GM21528 (cell line): ENCODE measurements around the gene CYB5A.
"Not testable (repeated sequence)": the region's sequence is repeated elsewhere in the genome, so short reads cannot be mapped to it uniquely, and the experiment has no call there.

ENCODE experiments used
- ATAC-seq: cut with Tn5 transposase; IDR thresholded peaks from one replicate; pipeline ENCODE4 v1.9.1; 2021; ENCODE audit warnings: mild to moderate bottlenecking, moderate library complexity; ENCODE audit not compliant: unreplicated experiment, low FRiP score

CYB5A gene

DNA sequence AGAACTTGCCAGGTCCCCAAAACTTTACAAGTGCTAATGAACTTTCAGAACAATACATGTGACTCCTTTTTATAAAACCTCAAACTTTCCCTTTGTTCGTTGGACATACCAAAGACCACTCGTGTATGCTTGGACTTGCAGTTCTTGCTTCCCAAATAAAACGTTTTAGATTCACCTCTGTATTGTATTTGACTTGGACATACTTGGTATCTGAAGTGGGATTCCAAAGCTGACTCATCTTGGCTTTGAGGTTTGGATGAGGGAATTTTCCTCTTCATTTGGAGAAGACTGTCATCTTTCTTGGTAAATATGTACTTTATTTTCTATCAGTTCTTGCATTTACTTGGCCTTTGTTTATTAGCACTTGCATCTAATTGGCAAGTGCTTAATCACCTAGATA, 8.0 kb upstream of the CYB5A start:
- no peak for ATAC-seq

DNA sequence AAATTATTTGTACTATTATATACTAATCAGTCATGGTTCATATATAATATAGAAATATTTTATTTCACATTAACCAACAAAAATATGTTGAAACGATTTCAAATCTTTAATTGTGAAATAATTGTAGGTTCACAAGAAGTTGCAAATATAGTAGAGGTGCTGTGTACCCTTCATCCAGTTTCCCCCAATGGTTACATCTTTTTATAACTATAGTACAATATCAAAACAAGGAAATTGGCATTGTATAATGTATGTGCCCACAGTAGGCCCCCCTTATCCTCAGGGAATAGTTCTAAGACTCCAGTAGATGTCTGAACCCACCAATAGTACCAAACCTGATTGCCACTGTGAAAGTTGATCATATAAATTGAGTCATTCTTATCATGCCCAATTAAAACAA, 7.4 kb upstream of the CYB5A start:
- ATAC-seq, result no peak

DNA sequence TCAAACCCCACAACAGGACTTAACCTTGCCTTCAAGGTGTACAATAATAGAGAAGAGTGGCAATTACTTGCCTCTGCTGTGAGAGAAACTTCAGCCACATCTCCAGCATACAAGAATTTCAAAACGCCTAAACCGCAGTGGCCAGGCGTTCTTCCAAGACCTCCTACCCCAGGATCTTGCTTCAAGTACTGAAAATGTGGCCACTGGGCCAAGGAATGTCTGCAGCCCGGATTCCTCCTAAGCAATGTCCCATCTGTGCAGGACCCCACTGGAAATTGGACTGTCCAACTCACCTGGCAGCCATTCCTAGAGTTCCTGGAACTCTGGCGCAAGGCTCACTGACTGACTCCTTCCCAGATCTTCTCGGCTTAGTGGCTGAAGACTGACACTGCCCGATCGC, 2.8 kb upstream of the CYB5A start:
- ATAC-seq, result no peak

DNA sequence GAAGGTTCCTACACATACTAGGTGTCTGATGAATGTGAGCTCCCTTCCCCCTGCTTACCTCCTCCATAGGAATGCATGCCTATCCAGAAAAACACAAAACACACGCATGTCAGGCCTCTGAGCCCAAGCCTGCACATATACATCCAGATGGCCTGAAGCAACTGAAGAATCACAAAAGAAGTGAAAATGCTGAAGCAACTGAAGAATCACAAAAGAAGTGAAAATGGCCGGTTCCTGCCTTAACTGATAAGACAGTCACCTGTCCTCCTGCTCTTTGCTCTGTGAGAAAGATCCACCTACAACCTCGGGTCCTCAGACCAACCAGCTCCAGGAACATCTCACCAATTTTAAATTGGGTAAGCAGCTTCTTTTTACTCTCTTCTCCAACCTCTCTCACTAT, 1.2 kb upstream of the CYB5A start:
- ATAC-seq, result not testable (repeated sequence)

DNA sequence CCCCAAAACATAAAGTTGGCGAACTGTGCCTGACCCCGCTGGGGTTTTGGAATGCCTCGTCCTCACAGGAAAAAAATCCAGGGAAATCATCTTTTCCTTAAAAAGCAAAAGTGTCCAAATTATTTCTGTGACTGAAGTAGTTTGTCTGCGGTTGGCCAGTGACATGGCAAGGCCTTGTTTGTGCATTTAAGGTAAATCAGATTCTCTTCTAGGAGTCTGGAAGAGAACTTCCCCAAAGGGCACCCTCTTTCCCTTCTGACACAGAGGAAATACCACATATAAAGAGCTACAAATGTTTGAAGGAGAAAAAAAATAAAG, 737 bp upstream of the CYB5A start:
- no peak for ATAC-seq

DNA sequence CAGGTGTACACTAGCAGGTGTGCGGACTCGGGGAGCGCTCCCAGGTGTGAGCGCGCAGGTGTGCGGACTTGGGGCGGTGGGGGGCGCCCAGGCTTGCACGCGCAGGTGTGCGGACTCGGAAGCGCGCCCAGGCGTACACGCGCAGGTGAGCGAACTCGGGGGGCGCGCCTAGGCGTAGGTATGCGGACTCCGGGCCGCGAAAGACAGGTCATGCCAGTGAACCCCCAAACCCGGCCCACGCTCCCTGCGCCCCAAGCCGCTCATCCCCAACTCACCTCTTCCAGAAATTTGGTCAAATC, 342 bp downstream of the CYB5A start:
- peak; percentile 0 for ATAC-seq

DNA sequence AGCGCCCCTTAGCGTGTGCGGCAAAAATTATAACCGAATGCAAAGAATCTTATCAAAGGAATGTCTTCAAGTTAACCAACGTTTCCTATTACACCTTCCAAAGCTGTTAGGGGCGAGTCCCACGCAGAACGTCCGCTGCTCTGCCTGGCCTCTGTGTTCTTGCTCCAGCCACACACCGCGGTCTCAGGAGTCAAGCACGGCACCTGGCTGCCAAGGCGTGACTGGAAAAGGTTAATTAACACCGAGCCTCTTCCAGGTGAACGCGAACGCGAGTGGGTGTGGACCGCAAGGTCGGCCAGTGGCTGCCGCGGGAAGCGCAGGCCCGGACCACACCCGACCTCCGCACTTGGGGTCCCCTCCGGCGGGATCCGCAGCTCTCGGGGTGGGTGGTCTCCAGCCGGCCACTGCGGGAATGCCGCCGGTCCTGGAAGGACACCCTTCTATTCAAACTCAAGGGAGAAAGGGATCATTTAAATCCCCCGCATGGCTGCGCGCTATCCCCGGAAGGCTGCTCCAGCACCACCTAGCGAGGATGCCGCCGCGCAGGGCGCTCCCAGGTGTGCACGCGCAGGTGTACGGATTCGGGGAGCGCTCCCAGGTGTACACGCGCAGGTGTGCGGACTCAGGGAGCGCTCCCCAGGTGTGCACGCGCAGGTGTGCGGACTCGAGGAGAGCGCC, 830 bp downstream of the CYB5A start:
- ATAC-seq, result peak; percentile 5

DNA sequence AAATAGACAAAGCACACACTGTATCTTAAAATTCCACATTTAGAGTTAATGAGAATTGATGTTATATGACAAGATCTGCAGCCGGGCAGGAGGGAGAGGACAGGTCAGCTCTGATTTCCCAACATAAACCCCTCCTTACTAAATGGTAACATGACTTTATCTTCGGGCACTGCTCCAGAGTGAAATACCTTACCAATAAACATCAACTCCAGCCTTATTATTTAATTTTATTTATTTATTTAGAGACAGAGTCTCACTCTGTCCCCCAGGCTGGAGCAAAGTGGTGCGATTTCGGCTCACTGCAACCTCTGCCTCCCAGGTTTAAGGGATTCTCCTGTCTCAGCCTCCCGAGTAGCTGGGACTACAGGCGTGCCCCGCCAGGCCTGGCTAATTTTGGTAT, 1.7 kb downstream of the CYB5A start:
- ATAC-seq, result no peak

DNA sequence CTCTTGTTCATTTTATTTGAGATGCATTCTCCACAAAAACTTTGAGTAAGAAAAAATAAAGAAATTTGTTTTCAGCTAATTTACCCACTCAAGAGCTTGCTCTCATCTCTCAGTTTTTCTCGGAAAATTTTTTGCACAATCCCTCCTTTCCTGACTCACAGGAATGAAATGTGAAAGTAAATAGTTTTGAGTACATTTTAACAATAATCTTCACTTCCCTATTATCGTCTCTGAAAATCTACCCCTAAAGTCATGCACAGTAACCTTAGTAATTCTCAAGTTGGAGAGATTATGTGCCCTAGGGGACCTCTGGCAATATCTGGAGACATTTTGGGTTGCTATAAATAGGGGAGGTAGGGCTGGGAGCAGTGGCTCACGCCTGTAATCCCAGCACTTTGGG, 2.6 kb downstream of the CYB5A start:
- no peak for ATAC-seq

DNA sequence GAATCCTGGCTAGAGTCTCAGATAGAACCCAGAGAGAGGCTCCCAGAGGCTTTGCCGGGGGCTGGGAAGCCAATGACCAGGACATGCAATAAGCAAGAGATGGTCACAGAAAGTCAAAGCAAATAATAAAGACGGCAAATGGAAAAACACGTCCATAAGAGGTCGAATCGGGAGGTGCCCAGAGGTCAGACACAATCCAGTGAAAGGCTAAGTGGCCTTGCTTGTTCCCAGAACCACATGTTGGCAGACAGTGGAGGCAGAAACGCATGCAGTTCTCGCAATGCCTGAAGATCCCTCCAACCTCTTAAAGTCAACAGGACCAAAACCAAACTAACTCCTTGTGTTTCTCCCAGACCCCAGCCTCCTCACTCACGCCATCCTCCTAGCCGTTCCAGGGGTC, 3.0 kb downstream of the CYB5A start:
- no peak for ATAC-seq

DNA sequence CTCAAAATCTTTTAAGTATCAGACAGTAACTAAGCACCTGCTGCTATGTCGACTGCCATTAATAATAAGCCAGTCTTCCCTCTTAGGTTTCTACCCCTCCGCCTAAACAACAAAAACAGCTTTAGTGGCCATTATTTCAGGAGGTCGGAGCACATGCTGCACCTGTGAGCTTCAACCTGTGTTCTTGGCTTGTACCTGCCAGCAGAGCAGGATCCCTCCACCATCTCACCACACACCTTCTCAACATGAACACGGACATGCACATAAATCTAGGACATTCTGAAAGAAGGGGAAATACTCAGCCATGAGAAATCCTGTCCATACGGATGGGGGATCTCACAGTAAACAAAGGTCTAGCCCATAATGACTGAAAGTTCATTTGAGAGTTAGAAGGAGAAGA, 3.7 kb downstream of the CYB5A start:
- ATAC-seq, result no peak

DNA sequence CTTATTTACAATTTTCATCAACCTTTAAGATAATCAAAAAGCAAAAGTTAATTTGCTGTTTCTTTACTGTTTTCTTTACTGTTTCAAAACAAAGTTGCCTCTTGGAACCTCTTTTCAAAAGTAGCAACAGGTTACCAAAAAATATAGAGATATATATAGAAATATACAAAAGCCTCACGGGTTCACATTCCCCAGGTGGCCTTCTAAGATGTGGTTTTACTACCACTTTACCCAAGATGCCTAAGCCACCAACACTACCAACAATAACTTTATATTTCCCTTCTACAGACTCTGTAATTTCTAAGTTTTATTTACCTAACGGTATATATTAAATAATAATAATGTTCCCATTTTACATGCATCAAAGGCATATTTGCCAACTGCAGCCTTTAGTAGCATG, 4.9 kb downstream of the CYB5A start:
- ATAC-seq, result no peak

DNA sequence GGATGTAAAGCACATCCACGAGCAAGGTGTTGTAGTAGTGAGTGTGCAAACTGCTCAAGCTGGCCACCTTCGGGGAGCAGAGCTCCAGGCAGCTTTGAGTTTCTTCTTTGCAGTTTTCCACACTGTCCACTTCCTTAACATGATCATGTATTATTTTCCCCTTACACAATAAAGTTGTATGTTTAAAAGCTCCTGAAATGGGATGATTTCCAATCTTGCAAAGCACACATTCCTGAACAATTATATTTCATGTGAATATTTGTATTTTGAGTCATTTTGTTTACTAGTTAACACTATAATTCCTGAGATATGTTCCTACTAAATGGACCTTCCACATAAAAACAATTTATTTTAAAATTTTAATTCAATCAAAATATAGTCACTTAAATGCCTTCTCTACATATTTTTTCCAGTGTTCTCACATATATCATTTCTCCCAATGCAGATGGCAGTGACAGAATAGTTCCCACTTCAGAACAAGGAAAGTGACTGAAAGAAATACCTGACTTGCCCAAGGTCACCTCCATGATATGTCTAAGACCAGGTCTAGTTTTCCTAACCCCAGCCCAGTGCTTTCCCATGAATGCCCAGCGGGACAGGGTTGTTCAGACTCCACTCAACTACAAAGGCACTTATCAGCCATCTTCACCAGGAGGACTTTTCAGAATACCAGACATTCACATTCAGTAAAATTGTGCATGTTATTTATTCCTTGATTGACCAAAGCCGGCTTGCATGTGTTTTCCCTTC, 5.5 kb downstream of the CYB5A start:
- no peak for ATAC-seq

DNA sequence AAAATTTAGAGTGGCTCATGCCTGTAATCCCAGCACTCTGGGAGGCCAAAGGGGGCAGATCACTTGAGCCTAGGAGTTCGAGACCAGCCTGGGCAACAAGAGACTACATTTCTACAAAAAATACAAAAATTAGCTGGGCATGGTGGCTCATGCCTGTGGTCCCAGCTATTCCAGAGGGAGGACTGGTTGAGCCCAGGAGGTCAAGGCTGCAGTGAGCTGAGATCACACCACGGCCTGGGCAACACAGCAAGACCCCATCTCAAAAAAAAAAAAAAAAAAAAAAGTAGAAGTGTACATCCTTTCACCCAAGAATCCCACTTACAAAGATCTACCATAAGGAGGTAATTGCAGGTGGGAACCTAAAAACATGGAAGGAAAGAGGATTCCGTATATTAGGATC, 6.2 kb downstream of the CYB5A start:
- not testable (repeated sequence) for ATAC-seq

DNA sequence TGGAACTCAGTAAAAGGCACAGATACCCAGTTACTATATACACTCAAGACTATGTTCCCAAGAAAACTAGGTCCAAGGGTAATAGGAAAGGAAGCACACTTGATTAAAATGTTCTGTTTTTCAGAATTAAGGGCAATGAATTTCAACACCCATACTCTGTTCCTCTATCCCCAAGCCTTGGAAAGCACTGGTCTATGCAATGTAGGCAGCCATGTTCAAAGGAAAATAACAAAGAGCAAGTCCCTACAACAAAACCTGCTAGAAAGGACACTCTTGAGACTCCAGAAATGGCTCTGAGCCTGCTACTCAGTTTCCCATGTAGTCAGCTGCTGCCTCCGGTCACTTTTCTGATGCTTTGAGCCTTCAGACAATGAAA, 6.8 kb downstream of the CYB5A start:
- no peak for ATAC-seq

DNA sequence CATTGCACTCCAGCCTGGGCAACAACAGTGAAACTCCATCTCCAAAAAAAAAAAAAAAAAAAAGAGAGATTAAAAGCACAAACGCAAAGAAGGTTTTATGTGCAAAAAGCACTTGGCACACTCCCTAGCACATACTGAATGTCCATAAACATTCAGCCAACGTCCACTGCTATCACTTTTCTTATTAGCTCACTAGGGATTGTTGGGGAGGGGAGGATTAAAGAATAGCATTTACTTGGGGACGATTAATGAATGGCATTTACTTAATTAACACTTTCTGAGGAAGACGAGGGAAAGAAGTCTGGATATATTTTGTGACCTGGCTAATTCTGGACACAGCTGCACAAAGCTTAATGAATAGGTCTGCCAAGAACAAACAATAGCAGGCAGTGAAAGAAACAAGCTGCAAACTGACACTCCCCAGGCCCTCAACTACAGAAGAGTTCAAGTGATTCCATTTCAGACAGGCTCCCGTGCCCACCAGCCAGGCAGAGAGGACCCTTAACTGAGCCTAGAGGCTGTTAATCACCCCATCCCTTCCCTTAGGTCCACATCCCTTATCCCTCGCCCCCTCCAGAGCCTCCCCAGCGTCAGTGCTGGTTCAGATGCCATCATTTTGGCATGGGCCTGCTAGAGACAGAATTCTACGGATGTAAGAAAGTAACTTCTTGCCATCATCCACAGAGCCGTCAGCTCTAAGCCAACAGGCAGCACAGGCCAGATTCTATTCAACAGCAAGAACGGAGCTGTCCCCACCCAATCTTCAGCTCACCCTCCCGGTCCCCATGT, 7.4 kb downstream of the CYB5A start:
- ATAC-seq, result no peak

DNA sequence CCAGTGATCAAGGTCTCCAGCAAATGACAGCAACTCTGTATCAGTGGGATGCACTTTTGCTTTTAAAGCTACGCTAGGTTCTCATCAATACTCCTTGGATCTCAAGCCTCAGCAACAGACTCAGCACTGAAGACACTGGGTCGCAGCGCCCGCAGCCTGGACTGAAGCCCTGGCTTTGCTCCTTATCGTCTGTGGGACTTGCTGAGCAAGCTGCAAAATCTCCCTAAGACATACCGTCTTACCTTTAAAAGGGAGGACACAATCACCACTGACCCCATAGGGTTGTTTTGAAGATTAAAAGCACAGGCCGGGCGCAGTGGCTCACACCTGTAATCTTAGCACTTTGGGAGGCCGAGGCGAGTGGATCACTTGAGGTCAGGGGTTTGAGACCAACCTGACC, 8.1 kb downstream of the CYB5A start:
- ATAC-seq, result no peak

DNA sequence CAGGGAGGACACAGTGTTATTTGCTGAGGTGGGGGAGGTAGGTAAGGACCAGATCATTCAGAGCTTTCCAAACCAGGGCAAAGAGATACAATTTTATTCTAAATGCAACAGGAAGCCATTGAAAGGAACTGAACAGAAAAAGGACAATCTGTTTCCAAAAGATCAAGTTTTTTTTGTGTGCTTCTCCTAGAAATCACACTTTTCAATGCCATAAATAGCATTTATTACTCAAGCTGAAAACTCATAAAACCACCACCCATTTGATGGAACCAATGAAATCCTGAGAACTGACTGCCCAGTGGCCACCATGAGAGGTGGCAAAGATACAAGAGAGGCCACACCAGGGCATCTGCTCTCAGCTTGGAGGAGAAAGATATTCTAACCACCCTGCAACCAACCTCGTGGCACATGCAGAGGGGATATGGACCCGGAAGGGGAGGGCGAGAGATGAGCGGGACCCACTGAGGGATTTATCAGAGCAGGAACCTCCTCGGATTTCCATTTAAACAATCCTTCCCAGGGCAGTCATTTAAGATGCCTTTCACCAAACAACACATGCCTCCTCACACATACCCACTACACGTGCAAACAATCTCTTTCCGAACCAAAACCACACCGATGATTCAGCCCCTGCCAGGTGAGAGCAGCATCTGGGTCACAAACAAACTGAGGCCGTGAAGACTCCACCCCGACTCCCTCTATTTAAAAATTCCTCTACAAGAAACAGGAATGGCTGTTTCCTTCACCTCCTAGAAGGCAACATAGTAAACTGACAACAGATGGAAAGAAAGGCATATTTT, 8.8 kb downstream of the CYB5A start:
- ATAC-seq, result no peak

DNA sequence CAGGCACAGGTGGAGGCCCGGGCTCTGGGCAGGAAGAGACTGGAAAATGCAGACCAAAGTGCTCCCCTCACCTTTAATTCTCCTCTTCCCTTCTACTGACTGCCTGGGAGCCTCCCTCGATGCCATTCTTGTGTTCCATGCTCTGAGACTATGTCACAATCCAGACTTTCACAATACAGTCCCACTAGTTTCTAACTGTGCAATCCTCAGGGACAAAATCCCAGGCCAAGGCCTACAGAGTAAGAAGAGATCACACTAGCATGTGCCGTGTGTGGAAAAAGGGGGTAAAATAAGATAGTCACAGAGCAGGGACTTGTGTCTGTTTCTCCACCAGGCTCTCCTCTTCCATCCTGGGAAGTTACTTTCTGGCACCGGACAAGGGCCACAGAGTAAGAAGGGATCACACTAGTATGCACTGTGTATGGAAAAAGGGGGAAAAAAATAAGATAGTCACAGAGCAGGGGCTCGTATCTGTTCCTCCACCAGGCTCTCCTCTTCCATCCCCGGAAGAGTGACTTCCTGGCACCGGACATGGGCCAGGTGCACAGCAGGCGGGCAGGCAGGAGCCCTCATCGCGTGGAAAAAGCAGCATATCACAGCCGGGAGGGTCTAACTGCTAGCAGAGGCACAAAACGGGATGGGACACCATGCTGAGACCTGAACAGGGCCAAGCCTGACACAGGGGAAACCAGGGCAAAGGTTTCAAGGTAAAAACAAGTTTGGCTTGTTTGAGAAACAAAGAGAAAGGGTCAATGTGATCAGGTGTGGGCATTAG, 9.6 kb downstream of the CYB5A start:
- ATAC-seq, result no peak
